Cortex of kidney (tissue), 1 donor: ENCODE data around the gene WNK1.
"Not testable (repeated sequence)": the region's sequence is repeated elsewhere in the genome, so short reads cannot be mapped to it uniquely, and the experiment has no call there.

Experiments
- DNase-seq: peaks from one replicate; lab custom pipeline; 2025; lab: John Stamatoyannopoulos, UW

The WNK1 gene

GRCh38 chr12:749751-750270, 2.6 kb upstream of the WNK1 start:
- no peak for DNase-seq

- no peak for DNase-seq
These were observed 1.8 kb upstream of the WNK1 start for GRCh38 chr12:750366-751191.

GRCh38 chr12:751192-751998, 984 bp upstream of the WNK1 start:
- no peak for DNase-seq

GRCh38 chr12:752695-753610, 574 bp downstream of the WNK1 start:
- no peak for DNase-seq

- no peak for DNase-seq
These were observed 1.5 kb downstream of the WNK1 start for GRCh38 chr12:753611-754472.

- DNase-seq = no peak
These were observed 2.1 kb downstream of the WNK1 start for GRCh38 chr12:754473-754820.

GRCh38 chr12:754851-755562, 2.6 kb downstream of the WNK1 start:
- DNase-seq = no peak

- no peak for DNase-seq
These were observed 7.2 kb downstream of the WNK1 start for GRCh38 chr12:759628-760027.

- no peak for DNase-seq
These were observed 8.9 kb downstream of the WNK1 start for GRCh38 chr12:761256-761655.

- DNase-seq = no peak
These were observed 13.5 kb downstream of the WNK1 start for GRCh38 chr12:765840-766239.

- DNase-seq = no peak
These were observed 16.1 kb downstream of the WNK1 start for GRCh38 chr12:768434-768833.

GRCh38 chr12:770479-770878, 18.1 kb downstream of the WNK1 start:
- no peak for DNase-seq

- DNase-seq = no peak
These were observed 19.8 kb downstream of the WNK1 start for GRCh38 chr12:772056-772697.

GRCh38 chr12:774051-774614, 21.8 kb downstream of the WNK1 start:
- DNase-seq = no peak

GRCh38 chr12:775973-776771, 23.8 kb downstream of the WNK1 start:
- DNase-seq = not testable (repeated sequence)

- not testable (repeated sequence) for DNase-seq
These were observed 24.5 kb downstream of the WNK1 start for GRCh38 chr12:776772-777373.

- no peak for DNase-seq
These were observed 25.2 kb downstream of the WNK1 start for GRCh38 chr12:777550-778047.

- DNase-seq = no peak
These were observed 26.2 kb downstream of the WNK1 start for GRCh38 chr12:778615-779014.
